OCI-LY7 (cell line): ENCODE data around the gene SP5. TPM values are rescaled to one million over a fixed set of nuclear protein-coding genes. Genes with fewer than 3 reads are reported as not detected.

ENCODE experiments used
- BruUV-seq: library from RNA; stranded (reverse); fragments of 400-500 nt; replicated peaks from 2 replicates; lab custom pipeline; 2021; lab: Mats Ljungman, UMichigan
- CTCF ChIA-PET: fragments of 300-600 bp; sonication (Branson Sonifier 250); formaldehyde crosslinking; loops from one replicate; lab custom pipeline; 2022; ENCODE audit warnings: antibody characterized with exemption; ENCODE audit not compliant: unreplicated experiment; lab: Charles Lee
- POLR2A ChIA-PET: fragments of 300-600 bp; sonication (Branson Sonifier 250); formaldehyde crosslinking; loops from one replicate; lab custom pipeline; 2022; ENCODE audit warnings: antibody characterized with exemption; lab: Charles Lee
- DNase-seq: peaks from one replicate; pipeline ENCODE4 v3.0.0-alpha.2; 2015; ENCODE audit warnings: low spot score
- H2AFZ ChIP-seq: fragments of 200-600 bp; sonication (generic), shearing (Covaris generic); 2 replicates; pipeline ENCODE4 v1.6.1; 2014; ENCODE audit warnings: mild to moderate bottlenecking, antibody characterized with exemption, low read length, moderate library complexity
- H3K27ac ChIP-seq: fragments of 200-600 bp; sonication (generic); 2 replicates; pipeline ENCODE4 v1.5.1; 2014; ENCODE audit warnings: mixed run types, low read depth, mild to moderate bottlenecking, moderate library complexity, low read length, inconsistent platforms; ENCODE audit not compliant: poor library complexity, severe bottlenecking
- H3K36me3 ChIP-seq: fragments of 200-600 bp; sonication (generic); 2 replicates; pipeline ENCODE4 v1.6.1; 2014; ENCODE audit warnings: mild to moderate bottlenecking, antibody characterized with exemption, low read length, moderate library complexity, mixed read lengths; ENCODE audit not compliant: insufficient read depth
- H3K4me1 ChIP-seq: fragments of 200-600 bp; sonication (generic); 2 replicates; pipeline ENCODE4 v1.5.1; 2014; ENCODE audit warnings: mild to moderate bottlenecking, low read length; ENCODE audit not compliant: insufficient read depth, poor library complexity, severe bottlenecking
- H3K4me2 ChIP-seq: fragments of 200-600 bp; sonication (generic); 2 replicates; pipeline ENCODE4 v1.6.1; 2014; ENCODE audit warnings: mild to moderate bottlenecking, low read length
- H3K4me3 ChIP-seq: fragments of 200-600 bp; sonication (generic); 2 replicates; pipeline ENCODE4 v1.5.1; 2014; ENCODE audit warnings: mild to moderate bottlenecking, low read depth, low read length; ENCODE audit not compliant: poor library complexity, severe bottlenecking
- H3K79me2 ChIP-seq: fragments of 200-600 bp; sonication (generic); 2 replicates; pipeline ENCODE4 v1.6.1; 2016; ENCODE audit warnings: low read depth, mild to moderate bottlenecking, low read length, moderate library complexity, mixed read lengths; ENCODE audit not compliant: insufficient read depth
- H3K9me2 ChIP-seq: fragments of 200-600 bp; sonication (generic); 2 replicates; pipeline ENCODE4 v1.6.1; 2016; ENCODE audit warnings: mild to moderate bottlenecking, low read length, mixed read lengths; ENCODE audit not compliant: insufficient read depth
- H3K9me3 ChIP-seq: fragments of 200-600 bp; sonication (generic); 2 replicates; pipeline ENCODE4 v1.6.1; 2014; ENCODE audit warnings: mild to moderate bottlenecking, mixed run types, low read length, mixed read lengths
- H4K20me1 ChIP-seq: fragments of 200-600 bp; sonication (generic); 2 replicates; pipeline ENCODE4 v1.6.1; 2014; ENCODE audit warnings: mild to moderate bottlenecking, antibody characterized with exemption, low read length, moderate library complexity, mixed read lengths; ENCODE audit not compliant: insufficient read depth
- CTCF ChIP-seq: fragments of 200-600 bp; sonication (generic); conservative IDR thresholded peaks from 2 replicates; pipeline ENCODE4 v1.5.1; 2014; ENCODE audit warnings: mild to moderate bottlenecking, antibody characterized with exemption, low read length, moderate library complexity, mixed read lengths
- EZH2phosphoT487 ChIP-seq: fragments of 200-600 bp; sonication (generic); IDR thresholded peaks from 2 replicates; pipeline ENCODE4 v1.6.1; 2018; ENCODE audit warnings: low read depth, borderline replicate concordance, mild to moderate bottlenecking, mixed run types, antibody characterized with exemption, low read length, moderate library complexity, mixed read lengths
- intact Hi-C: fragments of 100-400 bp; cut with micrococcal nuclease; formaldehyde crosslinking; loops from one replicate; pipeline ENCODE4 v1.10.0; 2022; ENCODE audit not compliant: unreplicated experiment
- total RNA-seq, 2 experiments: library from RNA; depleted of rRNA in 1 of 2; stranded (reverse); fragments of >200 nt in 1 of 2; shearing (Covaris generic) in 1 of 2; gene quantifications; 2 replicates each; pipeline ENCODE4 v1.2.3, GENCODE V29; 2014 to 2022

The SP5 gene
- total RNA-seq, 2 experiments from 2014 or later = not detected

DNA sequence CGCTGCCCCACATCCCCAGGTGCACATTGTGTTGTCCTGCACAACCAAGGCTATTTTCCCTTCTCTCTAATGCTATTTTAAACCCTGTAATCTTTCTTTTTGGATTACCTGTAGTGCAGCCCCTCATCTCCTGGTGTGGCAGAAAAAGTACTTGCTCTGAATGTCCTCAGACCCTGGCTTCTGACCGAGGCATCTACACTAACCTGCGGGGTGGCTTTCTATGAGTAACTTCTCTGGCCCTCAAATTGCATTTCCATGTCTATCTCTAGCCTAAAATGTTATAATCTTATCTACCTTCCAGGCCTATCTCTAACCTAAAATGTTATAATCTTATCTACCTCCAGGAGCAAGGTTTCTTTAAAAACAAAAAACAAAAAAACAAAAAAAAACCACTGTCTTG is 18.2 kb upstream of the SP5 start:
- ChIA-PET CTCF (no interaction called here), POLR2A (no interaction called here)
- H3K9me3 ChIP-seq = no peaks in the 10 kb centered on the region
- no peak overlapping the region for H3K4me2 ChIP-seq
- no peaks in the 10 kb centered on the region for H3K36me3 ChIP-seq
- no peaks in the 10 kb centered on the region for H3K79me2 ChIP-seq
- no peaks in the 10 kb centered on the region for H4K20me1 ChIP-seq
- no peak overlapping the region for H3K27ac ChIP-seq
- no peak overlapping the region for H2AFZ ChIP-seq
- no peaks in the 10 kb centered on the region for H3K4me1 ChIP-seq
- no peak for DNase-seq
- H3K4me3 ChIP-seq = no peak overlapping the region
- no peaks in the 10 kb centered on the region for H3K9me2 ChIP-seq
- TF ChIP-seq CTCF (no peak), EZH2phosphoT487 (no peak)
- no TSS peak for BruUV-seq
- intact Hi-C loops = no loop called here

DNA sequence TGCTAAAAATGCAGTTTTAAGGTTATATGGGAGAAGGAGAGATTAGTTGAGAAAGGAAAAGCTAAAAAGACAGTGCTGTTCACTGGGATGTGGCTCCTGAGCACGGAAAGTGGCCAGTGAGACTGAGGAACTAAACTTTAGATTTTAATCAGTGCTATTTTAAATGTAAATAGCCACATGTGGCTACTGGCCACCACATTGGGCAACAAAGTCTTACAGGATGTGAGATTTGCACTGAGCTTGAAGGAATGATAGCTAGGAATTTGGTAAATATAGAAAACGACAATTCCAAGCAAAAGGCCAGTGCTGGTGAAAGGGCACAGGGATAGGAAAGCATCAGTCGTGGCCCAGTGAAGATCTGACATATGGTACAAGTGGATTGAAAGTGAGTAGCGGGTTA is 14.1 kb upstream of the SP5 start:
- Histone ChIP-seq H3K9me3 (no peaks in the 10 kb centered on the region), H3K9me2 (no peaks in the 10 kb centered on the region), H3K36me3 (no peaks in the 10 kb centered on the region), H3K79me2 (no peaks in the 10 kb centered on the region), H3K4me1 (no peaks in the 10 kb centered on the region), H3K27ac (no peak overlapping the region), H3K4me2 (no peak overlapping the region), H3K4me3 (no peak overlapping the region), H4K20me1 (no peaks in the 10 kb centered on the region), H2AFZ (no peak overlapping the region)
- CTCF ChIA-PET = no interaction called here
- no peak for DNase-seq
- BruUV-seq = no TSS peak
- intact Hi-C loops = no loop called here
- TF ChIP-seq CTCF = no peak
- no peak for TF ChIP-seq EZH2phosphoT487
- POLR2A ChIA-PET = no interaction called here

DNA sequence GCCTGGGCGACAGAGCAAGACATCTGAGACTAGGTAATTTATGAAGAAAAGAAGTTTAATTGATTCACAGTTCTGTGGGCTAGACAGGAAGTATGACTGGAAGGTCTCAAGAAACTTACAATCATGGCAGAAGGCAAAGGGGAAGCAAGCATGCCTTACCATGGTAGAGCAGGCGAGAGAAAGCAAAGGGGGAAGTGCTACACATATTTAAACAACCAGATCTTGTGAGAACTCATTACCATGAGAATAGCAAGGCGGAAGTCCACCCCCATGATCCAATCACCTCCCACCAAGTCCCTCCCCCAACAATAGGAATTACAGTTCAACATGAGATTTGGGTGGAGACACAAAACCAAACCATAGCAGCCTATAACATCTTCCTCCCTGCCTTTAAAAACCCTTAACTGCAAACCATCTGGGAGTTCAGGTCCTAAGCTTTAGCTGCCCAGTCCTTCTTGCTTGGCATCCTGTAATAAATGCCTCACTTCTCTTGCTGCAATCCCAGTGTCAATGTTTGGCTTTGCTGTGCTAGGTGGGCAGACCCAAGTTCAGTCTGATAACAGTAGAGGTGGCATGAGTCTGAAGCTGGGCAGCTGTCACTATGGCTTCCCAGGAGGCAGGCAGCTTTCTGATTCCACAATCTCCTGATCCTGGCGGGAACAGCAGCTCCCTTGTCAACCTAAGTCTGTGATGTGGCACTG is 11.2 kb upstream of the SP5 start:
- no peak overlapping the region for H3K27ac ChIP-seq
- TF ChIP-seq CTCF (no peak), EZH2phosphoT487 (no peak)
- H3K4me2 ChIP-seq = no peak overlapping the region
- no peak overlapping the region for H2AFZ ChIP-seq
- H3K4me1 ChIP-seq = no peaks in the 10 kb centered on the region
- H3K9me3 ChIP-seq = no peaks in the 10 kb centered on the region
- H3K9me2 ChIP-seq = no peaks in the 10 kb centered on the region
- H3K36me3 ChIP-seq = no peaks in the 10 kb centered on the region
- no peaks in the 10 kb centered on the region for H3K79me2 ChIP-seq
- H4K20me1 ChIP-seq = no peaks in the 10 kb centered on the region
- POLR2A ChIA-PET = interaction anchor here (0.7 kb wide), 3 partner anchors 9 to 525 kb away, joined by 3 to 7 read pairs (median 4); no protein-coding TSS in a partner anchor
- BruUV-seq = no TSS peak
- CTCF ChIA-PET = no interaction called here
- intact Hi-C loops = no loop called here
- H3K4me3 ChIP-seq = no peak overlapping the region
- no peak for DNase-seq
